Tibial nerve (tissue), 4 donors: Measurements from ENCODE around the gene ANXA6.

Source experiments
- EP300 ChIP-seq, 2 donors: sonication (generic); formaldehyde crosslinking; IDR thresholded peaks; one replicate each; pipeline ENCODE4 v1.6.1; 2017; ENCODE audit warnings: antibody characterized with exemption in 2 of 2, mild to moderate bottlenecking in 1 of 2
- TF ChIP-seq, protein P1 (sequence below), 5 experiments: fragments of 200-600 bp in 3 of 5; fragments of 450-650 bp in 2 of 5; sonication (generic) in 3 of 5; IDR thresholded peaks; one replicate each; pipeline ENCODE4 v1.5.1; 2016 to 2019; ENCODE audit warnings: antibody characterized with exemption in 5 of 5, mild to moderate bottlenecking in 3 of 5, moderate library complexity in 2 of 5

DNA sequence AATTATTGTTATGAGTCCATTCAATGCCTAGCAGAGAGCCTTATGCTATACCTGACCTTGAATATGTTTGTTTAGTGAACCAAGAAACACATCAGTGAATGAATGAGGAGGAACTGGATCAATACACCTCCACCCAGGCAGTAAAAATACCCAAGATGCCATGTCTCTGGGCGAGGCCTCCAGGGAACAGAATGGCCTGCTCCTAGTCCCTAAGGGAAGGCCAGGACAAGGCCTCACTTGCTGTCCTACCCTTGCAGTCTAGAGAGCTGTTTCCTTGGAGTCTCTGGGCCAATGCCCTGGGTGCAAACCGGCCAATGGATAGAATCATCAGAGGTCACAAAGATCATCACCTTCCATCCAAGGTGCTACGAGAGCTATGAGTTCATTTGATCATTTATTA lies 102.9 kb downstream of the ANXA6 start:
- TF ChIP-seq, protein P1, sequence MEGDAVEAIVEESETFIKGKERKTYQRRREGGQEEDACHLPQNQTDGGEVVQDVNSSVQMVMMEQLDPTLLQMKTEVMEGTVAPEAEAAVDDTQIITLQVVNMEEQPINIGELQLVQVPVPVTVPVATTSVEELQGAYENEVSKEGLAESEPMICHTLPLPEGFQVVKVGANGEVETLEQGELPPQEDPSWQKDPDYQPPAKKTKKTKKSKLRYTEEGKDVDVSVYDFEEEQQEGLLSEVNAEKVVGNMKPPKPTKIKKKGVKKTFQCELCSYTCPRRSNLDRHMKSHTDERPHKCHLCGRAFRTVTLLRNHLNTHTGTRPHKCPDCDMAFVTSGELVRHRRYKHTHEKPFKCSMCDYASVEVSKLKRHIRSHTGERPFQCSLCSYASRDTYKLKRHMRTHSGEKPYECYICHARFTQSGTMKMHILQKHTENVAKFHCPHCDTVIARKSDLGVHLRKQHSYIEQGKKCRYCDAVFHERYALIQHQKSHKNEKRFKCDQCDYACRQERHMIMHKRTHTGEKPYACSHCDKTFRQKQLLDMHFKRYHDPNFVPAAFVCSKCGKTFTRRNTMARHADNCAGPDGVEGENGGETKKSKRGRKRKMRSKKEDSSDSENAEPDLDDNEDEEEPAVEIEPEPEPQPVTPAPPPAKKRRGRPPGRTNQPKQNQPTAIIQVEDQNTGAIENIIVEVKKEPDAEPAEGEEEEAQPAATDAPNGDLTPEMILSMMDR (IDR thresholded peaks at IDR 0.05): no peak
- no peak for TF ChIP-seq EP300 (IDR thresholded peaks at IDR 0.05)
